A549 (cell line): ENCODE results near the gene GRIK4. TPM values are rescaled to one million over a fixed set of nuclear protein-coding genes. Genes with fewer than 3 reads are reported as not detected.

Experiments
- ATAC-seq, 2 experiments: fragments of 200-7000 bp in 1 of 2; fragments of >200 bp in 1 of 2; cut with Nextera tagmentation in 1 of 2; cut with Tn5 transposase in 1 of 2; 3 replicates each; pipeline versions ENCODE4 v1.8.0 to v1.9.1; 2018 to 2020; ENCODE audit warnings: mild to moderate bottlenecking in 1 of 2, moderate library complexity in 1 of 2
- CTCF ChIA-PET: fragments of 300-600 bp; sonication (Branson Sonifier 250); formaldehyde crosslinking; extraction: SDS; loops from one replicate; lab custom pipeline; 2021; ENCODE audit warnings: antibody characterized with exemption, inconsistent platforms; lab: Yijun Ruan, JAX
- POLR2A ChIA-PET: fragments of 350-600 bp; formaldehyde crosslinking; extraction: SDS; loops from one replicate; lab custom pipeline; 2021; ENCODE audit warnings: antibody characterized with exemption, inconsistent platforms; lab: Yijun Ruan, JAX
- DNase-seq, 2 experiments: peaks; one replicate each; pipeline versions ENCODE4 v3.0.0 to v3.0.0-alpha.2; 2011 to 2016; ENCODE audit warnings: low read depth in 1 of 2, low spot score in 1 of 2
- FAIRE-seq: peaks from 2 replicates; lab custom pipeline; 2011; peaks lifted over from hg19 to GRCh38; lab: Jason Lieb, UNC
- H3K27ac ChIP-seq, 2 experiments: fragments of >200 bp; sonication (Bioruptor Twin); formaldehyde crosslinking; 3 replicates each; pipeline ENCODE4 v1.5.1; 2016 to 2017
- H3K4me1 ChIP-seq: fragments of >200 bp; sonication (Bioruptor Twin); formaldehyde crosslinking; 3 replicates; pipeline ENCODE4 v1.6.1; 2016
- H3K4me2 ChIP-seq: fragments of >200 bp; sonication (Bioruptor Twin); formaldehyde crosslinking; 3 replicates; pipeline ENCODE4 v1.6.1; 2016
- H3K4me3 ChIP-seq: fragments of >200 bp; sonication (Bioruptor Twin); formaldehyde crosslinking; 3 replicates; pipeline ENCODE4 v1.5.1; 2016
- H3K9me3 ChIP-seq: fragments of >200 bp; sonication (Bioruptor Twin); formaldehyde crosslinking; 3 replicates; pipeline ENCODE4 v1.6.1; 2016
- BHLHE40 ChIP-seq: IDR thresholded peaks from 2 replicates; pipeline ENCODE4 v1.6.1; 2012; ENCODE audit warnings: low read depth, low read length, inconsistent platforms
- CBX2 ChIP-seq: fragments of 200-600 bp; sonication (generic); IDR thresholded peaks from 2 replicates; pipeline ENCODE4 v1.6.1; 2016; ENCODE audit warnings: low read depth, mild to moderate bottlenecking, borderline replicate concordance
- CTCF ChIP-seq: fragments of >200 bp; sonication (Bioruptor Twin); formaldehyde crosslinking; IDR thresholded peaks from 3 replicates; pipeline ENCODE4 v1.5.1; 2016
- EHF ChIP-seq: fragments of 250-450 bp; sonication (Bioruptor Pico); IDR thresholded peaks from 2 replicates; pipeline ENCODE4 v1.5.0; 2020; ENCODE audit warnings: mild to moderate bottlenecking
- ELK1 ChIP-seq: fragments of 150-350 bp; IDR thresholded peaks from 2 replicates; pipeline ENCODE4 v1.6.1; 2014; ENCODE audit warnings: low read depth, mild to moderate bottlenecking, low read length
- FOSL2 ChIP-seq, 2 experiments: fragments of 450-650 bp in 1 of 2; fragments of >200 bp in 1 of 2; sonication (Bioruptor Twin) in 1 of 2; formaldehyde crosslinking; IDR thresholded peaks; 2 replicates each; pipeline versions ENCODE4 v1.5.0 to v1.6.1; 2016 to 2020; ENCODE audit warnings: mild to moderate bottlenecking in 1 of 2, moderate library complexity in 1 of 2
- FOXS1 ChIP-seq: fragments of 250-450 bp; sonication (Bioruptor Pico); IDR thresholded peaks from 2 replicates; pipeline ENCODE4 v1.5.0; 2020; ENCODE audit warnings: mild to moderate bottlenecking, moderate library complexity
- GATA3 ChIP-seq: IDR thresholded peaks from 2 replicates; pipeline ENCODE4 v1.6.1; 2012; ENCODE audit warnings: borderline replicate concordance
- HDAC2 ChIP-seq: fragments of 200-600 bp; sonication (generic); IDR thresholded peaks from 2 replicates; pipeline ENCODE4 v1.6.1; 2016
- HMGXB4 ChIP-seq: fragments of 250-450 bp; sonication (Bioruptor Pico); IDR thresholded peaks from 2 replicates; pipeline ENCODE4 v1.5.0; 2021; ENCODE audit warnings: mild to moderate bottlenecking, moderate library complexity, borderline replicate concordance
- HOXA7 ChIP-seq: fragments of 250-450 bp; sonication (Bioruptor Pico); IDR thresholded peaks from 2 replicates; pipeline ENCODE4 v1.5.0; 2020; ENCODE audit warnings: mild to moderate bottlenecking, moderate library complexity
- JUN ChIP-seq, 2 experiments: fragments of >200 bp; sonication (Bioruptor Twin); formaldehyde crosslinking; IDR thresholded peaks; 2 replicates in 1 of 2; 3 replicates in 1 of 2; pipeline ENCODE4 v1.6.1; 2016 to 2017
- KDM5A ChIP-seq: fragments of 200-600 bp; sonication (generic); IDR thresholded peaks from 2 replicates; pipeline ENCODE4 v1.6.1; 2016; ENCODE audit warnings: antibody characterized with exemption, mild to moderate bottlenecking
- MAX ChIP-seq: IDR thresholded peaks from 2 replicates; pipeline ENCODE4 v1.6.1; 2012
- MAZ ChIP-seq: fragments of 150-350 bp; IDR thresholded peaks from 2 replicates; pipeline ENCODE4 v1.6.1; 2014; ENCODE audit warnings: antibody characterized with exemption, low read depth, low read length, borderline replicate concordance
- NFE2L2 ChIP-seq: fragments of 150-350 bp; conservative IDR thresholded peaks from 2 replicates; pipeline ENCODE4 v1.6.1; 2014; ENCODE audit warnings: low read length
- NPAS2 ChIP-seq: fragments of 250-450 bp; sonication (Bioruptor Pico); IDR thresholded peaks from 2 replicates; pipeline ENCODE4 v1.8.0; 2022; ENCODE audit warnings: mild to moderate bottlenecking, moderate library complexity, borderline replicate concordance
- PBX3 ChIP-seq: IDR thresholded peaks from 2 replicates; pipeline ENCODE4 v1.6.1; 2012
- POLR2A ChIP-seq: IDR thresholded peaks from 2 replicates; pipeline ENCODE4 v1.6.1; 2012; ENCODE audit warnings: mild to moderate bottlenecking, low read length
- POLR2AphosphoS2 ChIP-seq: conservative IDR thresholded peaks from 2 replicates; pipeline ENCODE4 v1.6.1; 2012; ENCODE audit warnings: low read length, improper control_type of control experiment, inconsistent platforms
- RARB ChIP-seq: fragments of 250-450 bp; sonication (Bioruptor Pico); IDR thresholded peaks from 2 replicates; pipeline ENCODE4 v1.8.0; 2021; ENCODE audit warnings: mild to moderate bottlenecking, moderate library complexity
- RFX5 ChIP-seq: fragments of 450-650 bp; IDR thresholded peaks from 2 replicates; pipeline ENCODE4 v1.7.1; 2014; ENCODE audit warnings: antibody characterized with exemption, mild to moderate bottlenecking, moderate library complexity
- ZFP36 ChIP-seq: fragments of 450-650 bp; IDR thresholded peaks from 2 replicates; pipeline ENCODE4 v1.6.1; 2014; ENCODE audit warnings: borderline replicate concordance; ENCODE audit not compliant: partially characterized antibody
- ZNF302 ChIP-seq: fragments of 250-450 bp; sonication (Bioruptor Pico); IDR thresholded peaks from 2 replicates; pipeline ENCODE4 v1.9.0; 2021; ENCODE audit warnings: inconsistent platforms, mild to moderate bottlenecking, moderate library complexity
- ZSCAN20 ChIP-seq: fragments of 250-450 bp; sonication (Bioruptor Pico); IDR thresholded peaks from 2 replicates; pipeline ENCODE4 v1.8.0; 2022; ENCODE audit warnings: mild to moderate bottlenecking, moderate library complexity
- WGBS: methylation state at CpG from one replicate; pipeline ENCODE4 v1.1.6; 2017; ENCODE audit errors: missing lambda C conversion rate; 5-methylcytosine and 5-hydroxymethylcytosine counted together
- polyA plus RNA-seq, 4 experiments: library from polyadenylated mRNA; depleted of rRNA in 3 of 4; stranded (reverse); fragments of >200 nt; fragmentation: RNase III in 1 of 4; extraction: RNeasy Plus Mini Kit Qiagen cat#74134 plus additional on column Dnase treatment in 1 of 4; gene quantifications; 2 replicates in 3 of 4; 3 replicates in 1 of 4; pipeline ENCODE4 v1.2.3, GENCODE V29; 2011 to 2017

The GRIK4 gene
- polyA plus RNA-seq, 2 of the 4 experiments (the other 2 are of a cell fraction) = 0.01 TPM; not detected in 1

GRCh38 chr11:120789391-120789790 is 277.8 kb downstream of the GRIK4 start:
- FAIRE-seq = no peak
- no peak overlapping the region for H3K4me2 ChIP-seq
- H3K27ac ChIP-seq = no peak overlapping the region
- no peak for DNase-seq
- no peak for ATAC-seq
- TF ChIP-seq NFE2L2 (no peak), FOXS1 (CRISPR knock-in tag) (no peak), CBX2 (no peak)
- TF ChIP-seq, all 56 proteins: peak for 0
- ChIA-PET CTCF (no interaction called here), POLR2A (no interaction called here)
- Histone ChIP-seq H3K9me3 (no peaks in the 10 kb centered on the region), H3K4me3 (no peak overlapping the region), H3K4me1 (no peaks in the 10 kb centered on the region)
- WGBS = 20% methylated on average over 9 of the region's 9 CpGs

GRCh38 chr11:120792306-120792705 is 280.8 kb downstream of the GRIK4 start:
- H3K4me2 ChIP-seq = no peak overlapping the region
- H3K4me3 ChIP-seq = no peak overlapping the region
- no peaks in the 10 kb centered on the region for H3K4me1 ChIP-seq
- ATAC-seq = no peak
- TF ChIP-seq RARB (CRISPR knock-in tag) (no peak), ELK1 (no peak), ZSCAN20 (CRISPR knock-in tag) (no peak), EHF (no peak), HMGXB4 (no peak), BHLHE40 (no peak), MAZ (no peak), ZFP36 (no peak), GATA3 (no peak), MAX (no peak), HOXA7 (no peak), POLR2AphosphoS2 (no peak), PBX3 (no peak), RFX5 (no peak), NPAS2 (CRISPR knock-in tag) (no peak)
- ChIA-PET POLR2A (no interaction called here), CTCF (interaction anchor here (2.0 kb wide), 1 partner anchor 10 kb away, joined by 7 read pairs; no protein-coding TSS in a partner anchor)
- FAIRE-seq = no peak
- WGBS = 24% methylated on average over 7 of the region's 7 CpGs
- no peak overlapping the region for H3K27ac ChIP-seq
- H3K9me3 ChIP-seq = no peaks in the 10 kb centered on the region
- no peak for DNase-seq

GRCh38 chr11:120793150-120793549 is 281.6 kb downstream of the GRIK4 start:
- ATAC-seq = no peak
- ChIA-PET CTCF (interaction anchor here (2.0 kb wide), 1 partner anchor 9 kb away, joined by 7 read pairs; no protein-coding TSS in a partner anchor), POLR2A (no interaction called here)
- 10% methylated on average over 4 of the region's 5 CpGs for WGBS
- DNase-seq = no peak
- FAIRE-seq = no peak
- Histone ChIP-seq H3K27ac (no peak overlapping the region), H3K4me1 (no peaks in the 10 kb centered on the region), H3K9me3 (no peaks in the 10 kb centered on the region), H3K4me2 (no peak overlapping the region), H3K4me3 (no peak overlapping the region)
- TF ChIP-seq CTCF (no peak), HDAC2 (no peak), POLR2A (no peak), HMGXB4 (no peak), ZNF302 (CRISPR knock-in tag) (no peak), MAX (no peak), KDM5A (no peak), ELK1 (no peak), JUN (IDR thresholded peaks at IDR 0.05) (no peak), FOSL2 (IDR thresholded peaks at IDR 0.05) (no peak), FOSL2 (CRISPR knock-in tag; IDR thresholded peaks at IDR 0.05) (no peak)
